ENCODE results near the gene TM9SF2.

TM9SF2 gene

DNA sequence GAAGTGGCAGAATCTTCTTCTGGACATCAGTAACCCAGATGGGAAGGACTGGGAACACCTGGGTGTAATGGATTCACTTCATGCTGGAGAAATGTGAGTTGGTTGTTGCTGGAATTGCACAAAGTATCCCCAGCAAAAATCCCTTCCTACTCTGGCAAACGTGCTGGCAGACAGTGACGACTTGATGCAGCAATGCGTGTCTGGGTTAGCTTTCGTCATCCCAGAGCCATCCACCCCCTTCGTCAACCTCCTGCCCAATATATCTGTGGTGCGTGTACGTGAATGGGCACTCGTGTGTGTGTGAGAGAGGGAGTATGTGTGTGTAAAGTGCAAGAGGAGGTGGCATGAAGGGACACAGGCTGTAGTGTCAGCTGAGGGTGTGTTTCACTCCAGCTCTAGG, 70.9 kb downstream of the TM9SF2 start (continued):
- TF ChIP-seq ZNF518A (tag by site-specific recombination; conservative IDR thresholded peaks at IDR 0.05; ENCODE audit: low read depth) (no peak), ZNF2 (tag by site-specific recombination; IDR thresholded peaks at IDR 0.05) (no peak), ZNF654 (tag by site-specific recombination; IDR thresholded peaks at IDR 0.05; ENCODE audit: low read depth) (no peak), ZBTB20 (tag by site-specific recombination; IDR thresholded peaks at IDR 0.05) (no peak), ZNF335 (tag by site-specific recombination; conservative IDR thresholded peaks at IDR 0.05) (no peak), ZNF660 (tag by site-specific recombination; IDR thresholded peaks at IDR 0.05) (no peak), FEZF1 (tag by site-specific recombination; IDR thresholded peaks at IDR 0.05) (no peak), ZNF610 (tag by site-specific recombination; IDR thresholded peaks at IDR 0.05; ENCODE audit: borderline replicate concordance) (no peak), HOXC10 (CRISPR knock-in tag; IDR thresholded peaks at IDR 0.05) (no peak), ZNF785 (tag by site-specific recombination; IDR thresholded peaks at IDR 0.05) (no peak)

DNA sequence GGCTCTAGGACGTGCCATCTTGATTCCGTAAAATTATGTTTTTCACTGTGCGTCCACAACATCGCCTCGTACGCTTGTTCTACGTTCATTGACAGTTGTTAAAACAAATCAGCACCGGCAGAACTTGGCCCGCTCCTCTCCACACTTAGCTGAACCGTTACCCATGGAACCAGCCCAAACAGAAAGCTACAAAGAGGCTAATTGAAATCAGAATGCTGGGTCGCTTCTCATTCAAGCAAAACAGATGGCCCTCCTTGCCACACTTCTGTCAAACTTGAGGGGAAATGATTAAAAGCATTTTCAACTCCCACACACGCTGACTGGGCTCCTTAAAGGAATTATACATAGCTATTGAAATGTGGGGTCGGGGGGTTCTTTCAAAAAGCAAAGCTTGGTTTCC, 71.6 kb downstream of the TM9SF2 start:
- no peaks in the 10 kb centered on the region for H3K9me3 ChIP-seq (ENCODE audit: control insufficient read depth, insufficient read depth, low read depth, low read length)
- H3K4me1 ChIP-seq (ENCODE audit: control insufficient read depth, insufficient read depth, low read length): no peaks in the 10 kb centered on the region
- H3K27ac ChIP-seq (ENCODE audit: extremely low read depth, low read depth, low read length): no peak overlapping the region
- CTCF ChIA-PET: interaction anchor here (0.8 kb wide), 1 partner anchor 18 kb away, joined by 3 read pairs; no protein-coding TSS in a partner anchor
- H3K36me3 ChIP-seq (ENCODE audit: control insufficient read depth in 2 of 2, insufficient read depth in 1 of 2, low read length in 2 of 2): no peaks in the 10 kb centered on the region
- TF ChIP-seq, protein P1, sequence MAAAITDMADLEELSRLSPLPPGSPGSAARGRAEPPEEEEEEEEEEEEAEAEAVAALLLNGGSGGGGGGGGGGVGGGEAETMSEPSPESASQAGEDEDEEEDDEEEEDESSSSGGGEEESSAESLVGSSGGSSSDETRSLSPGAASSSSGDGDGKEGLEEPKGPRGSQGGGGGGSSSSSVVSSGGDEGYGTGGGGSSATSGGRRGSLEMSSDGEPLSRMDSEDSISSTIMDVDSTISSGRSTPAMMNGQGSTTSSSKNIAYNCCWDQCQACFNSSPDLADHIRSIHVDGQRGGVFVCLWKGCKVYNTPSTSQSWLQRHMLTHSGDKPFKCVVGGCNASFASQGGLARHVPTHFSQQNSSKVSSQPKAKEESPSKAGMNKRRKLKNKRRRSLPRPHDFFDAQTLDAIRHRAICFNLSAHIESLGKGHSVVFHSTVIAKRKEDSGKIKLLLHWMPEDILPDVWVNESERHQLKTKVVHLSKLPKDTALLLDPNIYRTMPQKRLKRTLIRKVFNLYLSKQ (tag by site-specific recombination; IDR thresholded peaks at IDR 0.05; ENCODE audit: borderline replicate concordance): no peak
- TF ChIP-seq GLIS2 (tag by site-specific recombination; IDR thresholded peaks at IDR 0.05): no peak
- TF ChIP-seq SALL2 (tag by site-specific recombination; IDR thresholded peaks at IDR 0.05; ENCODE audit: borderline replicate concordance): no peak
- no peak for TF ChIP-seq PRDM6 (tag by site-specific recombination; IDR thresholded peaks at IDR 0.05)
- TF ChIP-seq, protein P2, sequence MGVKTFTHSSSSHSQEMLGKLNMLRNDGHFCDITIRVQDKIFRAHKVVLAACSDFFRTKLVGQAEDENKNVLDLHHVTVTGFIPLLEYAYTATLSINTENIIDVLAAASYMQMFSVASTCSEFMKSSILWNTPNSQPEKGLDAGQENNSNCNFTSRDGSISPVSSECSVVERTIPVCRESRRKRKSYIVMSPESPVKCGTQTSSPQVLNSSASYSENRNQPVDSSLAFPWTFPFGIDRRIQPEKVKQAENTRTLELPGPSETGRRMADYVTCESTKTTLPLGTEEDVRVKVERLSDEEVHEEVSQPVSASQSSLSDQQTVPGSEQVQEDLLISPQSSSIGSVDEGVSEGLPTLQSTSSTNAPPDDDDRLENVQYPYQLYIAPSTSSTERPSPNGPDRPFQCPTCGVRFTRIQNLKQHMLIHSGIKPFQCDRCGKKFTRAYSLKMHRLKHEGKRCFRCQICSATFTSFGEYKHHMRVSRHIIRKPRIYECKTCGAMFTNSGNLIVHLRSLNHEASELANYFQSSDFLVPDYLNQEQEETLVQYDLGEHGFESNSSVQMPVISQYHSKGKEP (tag by site-specific recombination; IDR thresholded peaks at IDR 0.05): no peak
- TF ChIP-seq ZNF843 (tag by site-specific recombination; IDR thresholded peaks at IDR 0.05): no peak
- TF ChIP-seq ZNF600 (tag by site-specific recombination; IDR thresholded peaks at IDR 0.05): no peak
- no peak for TF ChIP-seq ZNF214 (tag by site-specific recombination; IDR thresholded peaks at IDR 0.05; ENCODE audit: borderline replicate concordance)
- no peak for TF ChIP-seq ZNF350 (tag by site-specific recombination; IDR thresholded peaks at IDR 0.05)
- no peak for TF ChIP-seq ZNF510 (tag by site-specific recombination; IDR thresholded peaks at IDR 0.05; ENCODE audit: insufficient replicate concordance)
- no peak for TF ChIP-seq ZNF223 (tag by site-specific recombination; IDR thresholded peaks at IDR 0.05)
- no peak for TF ChIP-seq ZNF548 (tag by site-specific recombination; IDR thresholded peaks at IDR 0.05)
- no peak for TF ChIP-seq KLF17 (tag by site-specific recombination; IDR thresholded peaks at IDR 0.05)
- TF ChIP-seq SP3 (tag by site-specific recombination; IDR thresholded peaks at IDR 0.05): no peak
- no peak for TF ChIP-seq ZNF791 (tag by site-specific recombination; IDR thresholded peaks at IDR 0.05)
- TF ChIP-seq YY2 (tag by site-specific recombination; IDR thresholded peaks at IDR 0.05): no peak
- no peak overlapping the region for H3K4me3 ChIP-seq (ENCODE audit: low read depth, low read length)
- POLR2A ChIA-PET: no interaction called here
